Gastrocnemius medialis (tissue), 4 donors: Measurements from ENCODE around the gene CPNE5. TPM values are rescaled to one million over a fixed set of nuclear protein-coding genes. Genes with fewer than 3 reads are reported as not detected.

Experiments used
- ATAC-seq, 2 donors: fragments of 150-250 bp; one replicate each; pipeline ENCODE4 v1.9.1; 2016
- DNase-seq, 2 donors: peaks; one replicate each; pipeline ENCODE4 v3.0.0-alpha.2; 2019
- H3K27ac ChIP-seq, 4 donors: fragments of 200-600 bp; sonication (generic); 1 replicate in 1 of 4; 2 replicates in 3 of 4; pipeline ENCODE4 v1.5.1; 2016 to 2018; ENCODE audit warnings: mild to moderate bottlenecking in 2 of 4, moderate library complexity in 1 of 4
- H3K27me3 ChIP-seq, 3 donors: fragments of 200-600 bp; sonication (generic) in 2 of 3; 1 replicate in 1 of 3; 2 replicates in 2 of 3; pipeline versions ENCODE4 v1.5.1 to v1.6.0; 2016 to 2019; ENCODE audit warnings: mild to moderate bottlenecking in 1 of 3, moderate library complexity in 1 of 3
- H3K36me3 ChIP-seq, 2 donors: fragments of 200-600 bp; sonication (generic) in 1 of 2; one replicate each; pipeline ENCODE4 v1.5.1; 2017 to 2018
- H3K4me1 ChIP-seq, 2 donors: fragments of 200-600 bp; sonication (generic) in 1 of 2; one replicate each; pipeline ENCODE4 v1.5.1; 2016 to 2017; ENCODE audit warnings: mild to moderate bottlenecking in 2 of 2
- H3K4me3 ChIP-seq, 4 donors: fragments of 200-600 bp; sonication (generic) in 3 of 4; 1 replicate in 1 of 4; 2 replicates in 3 of 4; pipeline ENCODE4 v1.5.1; 2016 to 2019; ENCODE audit warnings: mild to moderate bottlenecking in 2 of 4
- H3K9me3 ChIP-seq, 3 donors: fragments of 200-600 bp; sonication (generic) in 2 of 3; 1 replicate in 1 of 3; 2 replicates in 2 of 3; pipeline ENCODE4 v1.5.1; 2016 to 2019
- CTCF ChIP-seq, 5 experiments: fragments of 450-650 bp in 3 of 5; fragments of 200-600 bp in 2 of 5; sonication (generic) in 2 of 5; IDR thresholded peaks in 4 of 5; conservative IDR thresholded peaks in 1 of 5; 1 replicate in 4 of 5; 2 replicates in 1 of 5; pipeline ENCODE4 v1.5.1; 2016 to 2019; ENCODE audit warnings: antibody characterized with exemption in 5 of 5, mild to moderate bottlenecking in 3 of 5, moderate library complexity in 3 of 5
- POLR2A ChIP-seq, 2 donors: fragments of 450-650 bp; IDR thresholded peaks; one replicate each; pipeline ENCODE4 v1.6.1; 2017; ENCODE audit warnings: antibody characterized with exemption in 2 of 2, mild to moderate bottlenecking in 2 of 2, moderate library complexity in 2 of 2
- in situ Hi-C, 4 donors: fragments of 200-750 bp; cut with MboI; loops; one replicate each; pipeline versions ENCODE4 v1.15.0 to v1.8.0; 2017; ENCODE audit warnings: low sequenced_read_pairs in 4 of 4
- intact Hi-C: fragments of 100-400 bp; cut with DNase I; formaldehyde crosslinking; loops from one replicate; pipeline ENCODE4 v1.15.1; 2023; ENCODE audit warnings: low total_unique reads
- total RNA-seq, 4 donors: library from RNA; depleted of rRNA; stranded (reverse); fragments of >200 nt; gene quantifications; one replicate each; pipeline versions ENCODE4 v1.1.0 to v1.2.3, GENCODE V29; 2016

Gene CPNE5
- total RNA-seq, 4 donors from 2014 or later: 0.11 TPM; not detected in 3

GRCh38 chr6:36794713-36795065 lies 44.6 kb downstream of the CPNE5 start:
- no peak for ATAC-seq
- DNase-seq: no peak
- intact Hi-C loops: no loop called here
- H3K27me3 ChIP-seq: no peaks in the 10 kb centered on the region
- H3K36me3 ChIP-seq: no peaks in the 10 kb centered on the region
- H3K9me3 ChIP-seq: no peaks in the 10 kb centered on the region
- no peak overlapping the region for H3K27ac ChIP-seq
- TF ChIP-seq CTCF (IDR thresholded peaks at IDR 0.05 in 4 of 5, conservative IDR thresholded peaks at IDR 0.05 in 1 of 5) (no peak), POLR2A (IDR thresholded peaks at IDR 0.05) (no peak)
- in situ Hi-C loops: no loop called here
- H3K4me3 ChIP-seq: no peak overlapping the region
- H3K4me1 ChIP-seq: no peaks in the 10 kb centered on the region

DNA sequence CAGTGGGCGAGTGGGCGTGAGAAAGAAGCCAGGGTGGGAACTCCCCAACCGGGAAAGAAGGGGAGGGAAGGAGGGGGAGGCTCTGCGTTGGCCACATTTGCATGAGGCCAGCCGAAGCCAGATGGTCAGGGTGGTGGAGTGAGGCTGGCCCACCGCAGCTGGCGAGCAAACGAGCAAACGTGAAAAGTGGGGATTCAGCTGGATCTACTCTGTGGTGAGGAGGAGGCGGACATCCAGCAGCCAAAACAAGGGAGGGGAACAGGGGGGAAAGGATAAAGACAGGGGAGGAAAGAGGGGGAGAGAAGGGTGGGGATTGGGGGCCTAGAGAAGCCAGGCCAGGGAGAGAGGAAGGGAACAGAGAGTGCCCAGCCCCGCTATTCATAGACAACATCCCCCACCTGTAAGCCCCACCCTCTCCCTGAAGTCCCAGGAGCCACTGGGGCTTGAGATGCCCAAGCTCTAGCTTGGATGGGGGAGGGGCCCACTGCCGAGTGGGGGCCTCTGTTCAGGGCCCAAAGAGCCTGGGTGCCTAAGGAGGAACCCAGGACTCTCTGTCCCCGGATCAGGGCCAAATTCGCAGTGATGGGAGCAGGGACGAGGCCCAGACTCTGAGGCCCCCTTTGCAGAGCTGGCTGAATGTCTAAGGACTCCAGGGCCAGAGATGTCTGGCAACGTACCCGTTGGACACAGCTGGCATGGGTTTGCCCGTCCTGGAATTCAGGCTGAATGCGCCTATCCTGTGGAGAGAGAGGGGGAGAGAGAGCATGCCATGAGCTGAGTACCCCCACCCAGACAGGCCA lies 45.1 kb downstream of the CPNE5 start:
- Histone ChIP-seq H3K4me3 (no peak overlapping the region), H3K27me3 (no peaks in the 10 kb centered on the region), H3K36me3 (no peaks in the 10 kb centered on the region), H3K4me1 (no peaks in the 10 kb centered on the region), H3K9me3 (no peaks in the 10 kb centered on the region), H3K27ac (no peak overlapping the region)
- in situ Hi-C loops (no loop called here), intact Hi-C loops (no loop called here)
- DNase-seq: no peak
- TF ChIP-seq POLR2A (IDR thresholded peaks at IDR 0.05) (no peak), CTCF (IDR thresholded peaks at IDR 0.05 in 4 of 5, conservative IDR thresholded peaks at IDR 0.05 in 1 of 5) (no peak)
- ATAC-seq: no peak

DNA sequence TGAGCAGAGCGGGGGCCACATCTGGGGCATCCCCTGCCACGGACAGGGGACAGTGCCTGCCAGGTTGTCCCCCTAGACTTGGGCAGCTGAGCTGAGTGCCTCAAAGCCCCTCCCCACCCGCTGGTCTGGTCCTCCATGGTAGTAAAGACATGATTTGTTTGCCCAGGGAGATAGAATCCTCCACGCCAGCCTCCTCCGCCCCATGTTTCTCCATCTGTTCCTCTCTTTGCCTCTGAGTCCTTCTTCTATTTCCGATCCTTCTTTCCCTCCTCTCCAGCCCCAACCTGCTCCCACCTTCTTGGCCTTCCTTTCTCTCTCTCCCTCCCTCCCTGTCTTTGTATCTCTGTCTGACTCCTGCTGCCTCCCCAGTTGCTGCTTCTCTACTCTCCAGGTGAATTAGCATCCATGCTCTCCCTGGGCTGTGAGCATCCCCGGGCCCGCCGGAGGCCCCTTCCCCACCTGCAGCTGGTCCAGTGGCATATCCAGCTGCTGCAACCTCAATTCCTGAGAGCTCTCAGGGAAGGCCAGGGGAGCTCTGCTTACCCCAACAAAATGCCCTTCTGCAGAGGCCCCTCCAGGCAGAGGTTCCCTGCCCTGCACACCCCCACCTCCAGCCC lies 45.8 kb downstream of the CPNE5 start:
- no peak overlapping the region for H3K27ac ChIP-seq
- H3K4me1 ChIP-seq: no peaks in the 10 kb centered on the region
- no peak for TF ChIP-seq POLR2A (IDR thresholded peaks at IDR 0.05)
- no peak for TF ChIP-seq CTCF (IDR thresholded peaks at IDR 0.05 in 4 of 5, conservative IDR thresholded peaks at IDR 0.05 in 1 of 5)
- no peak overlapping the region for H3K4me3 ChIP-seq
- intact Hi-C loops (no loop called here), in situ Hi-C loops (no loop called here)
- no peaks in the 10 kb centered on the region for H3K36me3 ChIP-seq
- ATAC-seq: no peak
- DNase-seq: no peak
- no peaks in the 10 kb centered on the region for H3K27me3 ChIP-seq
- H3K9me3 ChIP-seq: no peaks in the 10 kb centered on the region

GRCh38 chr6:36791521-36792135 lies 47.6 kb downstream of the CPNE5 start:
- no peak for ATAC-seq
- no peak for TF ChIP-seq POLR2A (IDR thresholded peaks at IDR 0.05)
- TF ChIP-seq CTCF (IDR thresholded peaks at IDR 0.05 in 4 of 5, conservative IDR thresholded peaks at IDR 0.05 in 1 of 5): no peak
- no peak for DNase-seq
- H3K4me1 ChIP-seq: no peaks in the 10 kb centered on the region
- no peaks in the 10 kb centered on the region for H3K9me3 ChIP-seq
- intact Hi-C loops: no loop called here
- no peaks in the 10 kb centered on the region for H3K36me3 ChIP-seq
- H3K4me3 ChIP-seq: no peak overlapping the region
- no peak overlapping the region for H3K27ac ChIP-seq
- in situ Hi-C loops: no loop called here
- H3K27me3 ChIP-seq: no peaks in the 10 kb centered on the region
